ENCODE data around the gene RGS14. TPM values are rescaled to one million over a fixed set of nuclear protein-coding genes. Genes with fewer than 3 reads are reported as not detected.

The RGS14 gene
- total and polyA plus RNA-seq, 12 donors, result 2.2 to 9.6 (median 4.1) TPM

GRCh38 chr5:177399997-177400868, 42.5 kb downstream of the RGS14 start, which contains the start of gene PFN3:
Gene PFN3 (minus strand): TSS chr5:177400661. CDS start chr5:177400576, 85 bp downstream.
- Histone ChIP-seq H3K4me3 (peak within 1 kb of the TSS in 1 of 10 donors; percentile 14), H3K4me1 (peaks cover 20 to 42% (median 35%) of the 10 kb centered on the region in 9 donors), H3K9me3 (no peaks in the 10 kb centered on the region), H3K27ac (no peak within 1 kb of the TSS), H3K36me3 (no peaks in the 10 kb centered on the region), H3K27me3 (peaks cover 35 to 100% (median 90%) of the 10 kb centered on the region in 7 donors)
- ATAC-seq (no peak), DNase-seq (no peak)
- 5 to 10% methylated on average over 92 of the region's 92 CpGs for whole genome bisulfite sequencing, 2 donors
- intact Hi-C loops (cut with DNase I), result loop anchor here in 1 of 10 donors (5.0 kb wide), 1 partner anchor 52 kb away; no protein-coding TSS in a partner anchor
- no peak for TF ChIP-seq CTCF (IDR thresholded peaks at IDR 0.05)

- Histone ChIP-seq H3K27me3 (peaks cover 35 to 90% (median 74%) of the 10 kb centered on the region in 7 donors), H3K4me3 (peak overlapping the region in 2 of 10 donors; percentile 60 to 64), H3K9me3 (no peaks in the 10 kb centered on the region), H3K27ac (no peak overlapping the region), H3K4me1 (peaks cover 20 to 56% (median 35%) of the 10 kb centered on the region in 9 donors), H3K36me3 (no peaks in the 10 kb centered on the region)
- TF ChIP-seq CTCF (IDR thresholded peaks at IDR 0.05), result peak in 7 of 9 donors; percentile 10 to 41 (median 31)
- WGBS, 2 donors, result 4 to 7% methylated on average over 49 of the region's 49 CpGs
- ATAC-seq (peak in 1 of 8 donors; percentile 19), DNase-seq (peak in 1 of 2 donors; percentile 44)
- intact Hi-C loops (cut with DNase I), result loop anchor here in 2 of 10 donors (1.0 to 5.0 kb wide), 2 partner anchors 48 to 50 kb away; no protein-coding TSS in a partner anchor
Observed at GRCh38 chr5:177402271-177403043, 44.7 kb downstream of the RGS14 start.

DNA sequence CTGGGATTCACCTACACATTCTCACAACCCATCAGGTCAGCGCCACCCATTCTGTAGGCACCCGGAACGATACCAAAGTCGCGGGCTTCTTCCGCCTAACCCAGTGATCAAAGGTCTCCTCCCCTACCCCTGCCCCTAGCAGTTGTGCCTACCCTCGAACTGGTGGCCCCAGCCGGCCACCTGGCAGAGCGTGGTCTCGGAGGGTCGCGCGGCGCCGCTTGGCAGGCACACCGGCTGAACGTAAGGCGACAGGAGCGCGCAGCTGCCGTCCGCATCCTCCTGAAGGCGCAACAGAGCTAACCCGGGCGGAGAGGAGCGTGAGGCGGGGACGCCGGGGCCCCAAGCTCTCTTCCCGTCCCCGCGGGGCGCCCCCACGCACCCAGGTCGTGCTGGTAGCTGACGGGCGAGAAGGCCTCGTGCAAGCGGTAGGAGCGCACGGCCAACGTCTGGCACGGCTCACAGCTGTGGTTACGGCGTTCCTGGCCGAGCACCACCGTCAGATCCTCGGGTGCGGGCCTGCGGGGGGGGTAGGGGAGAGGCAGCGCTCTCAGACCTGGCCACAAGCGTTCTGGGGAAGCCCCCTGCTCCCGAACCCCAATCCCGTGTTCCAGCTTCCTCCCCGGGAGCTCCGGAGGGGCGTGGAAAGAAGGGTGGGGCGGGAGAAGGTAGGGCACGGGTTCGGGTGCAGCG, 45.5 kb downstream of the RGS14 start:
- intact Hi-C loops (cut with DNase I), result loop anchor here in 2 of 10 donors (1.0 to 5.0 kb wide), 2 partner anchors 47 to 49 kb away; no protein-coding TSS in a partner anchor
- no peaks in the 10 kb centered on the region for H3K36me3 ChIP-seq
- 2% methylated on average over 59 to 61 of the region's 61 CpGs for WGBS, 2 donors
- peaks cover 35 to 82% (median 67%) of the 10 kb centered on the region in 7 donors for H3K27me3 ChIP-seq
- H3K9me3 ChIP-seq, result no peaks in the 10 kb centered on the region
- DNase-seq (no peak), ATAC-seq (peak in 1 of 8 donors; percentile 21)
- peak overlapping the region; percentile 28 to 64 (median 58) for H3K4me3 ChIP-seq
- H3K27ac ChIP-seq, result peak overlapping the region in 1 of 10 donors; percentile 28
- no peak for TF ChIP-seq CTCF (IDR thresholded peaks at IDR 0.05)
- peaks cover 20 to 56% (median 35%) of the 10 kb centered on the region in 9 donors for H3K4me1 ChIP-seq
